ENCODE results near the gene CDK17. TPM values are rescaled to one million over a fixed set of nuclear protein-coding genes. Genes with fewer than 3 reads are reported as not detected.

The CDK17 gene
- total RNA-seq, 1 donor from 2014 or later, result 112 TPM

- Mint-ChIP-seq H3K27me3 (ENCODE audit: unreplicated experiment) (peaks cover 13% of the 10 kb centered on the region), H3K9me3 (ENCODE audit: unreplicated experiment) (no peaks in the 10 kb centered on the region), H3K36me3 (ENCODE audit: low read depth, unreplicated experiment) (no peaks in the 10 kb centered on the region), H3K27ac (ENCODE audit: unreplicated experiment) (peak overlapping the region; percentile 99), H3K4me1 (ENCODE audit: unreplicated experiment) (peaks cover 42% of the 10 kb centered on the region), H3K4me3 (ENCODE audit: unreplicated experiment) (peak overlapping the region; percentile 69)
- TF ChIP-seq, protein P1, sequence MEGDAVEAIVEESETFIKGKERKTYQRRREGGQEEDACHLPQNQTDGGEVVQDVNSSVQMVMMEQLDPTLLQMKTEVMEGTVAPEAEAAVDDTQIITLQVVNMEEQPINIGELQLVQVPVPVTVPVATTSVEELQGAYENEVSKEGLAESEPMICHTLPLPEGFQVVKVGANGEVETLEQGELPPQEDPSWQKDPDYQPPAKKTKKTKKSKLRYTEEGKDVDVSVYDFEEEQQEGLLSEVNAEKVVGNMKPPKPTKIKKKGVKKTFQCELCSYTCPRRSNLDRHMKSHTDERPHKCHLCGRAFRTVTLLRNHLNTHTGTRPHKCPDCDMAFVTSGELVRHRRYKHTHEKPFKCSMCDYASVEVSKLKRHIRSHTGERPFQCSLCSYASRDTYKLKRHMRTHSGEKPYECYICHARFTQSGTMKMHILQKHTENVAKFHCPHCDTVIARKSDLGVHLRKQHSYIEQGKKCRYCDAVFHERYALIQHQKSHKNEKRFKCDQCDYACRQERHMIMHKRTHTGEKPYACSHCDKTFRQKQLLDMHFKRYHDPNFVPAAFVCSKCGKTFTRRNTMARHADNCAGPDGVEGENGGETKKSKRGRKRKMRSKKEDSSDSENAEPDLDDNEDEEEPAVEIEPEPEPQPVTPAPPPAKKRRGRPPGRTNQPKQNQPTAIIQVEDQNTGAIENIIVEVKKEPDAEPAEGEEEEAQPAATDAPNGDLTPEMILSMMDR (IDR thresholded peaks at IDR 0.05; ENCODE audit: unreplicated experiment), result no peak
- DNase-seq (ENCODE audit: low spot score), result no peak
These were observed 44.2 kb upstream of the CDK17 start for GRCh38 chr12:96444399-96444798.

- peak overlapping the region; percentile 92 for H3K27ac Mint-ChIP-seq (ENCODE audit: unreplicated experiment)
These were observed 42.7 kb upstream of the CDK17 start for GRCh38 chr12:96442906-96443305.

DNA sequence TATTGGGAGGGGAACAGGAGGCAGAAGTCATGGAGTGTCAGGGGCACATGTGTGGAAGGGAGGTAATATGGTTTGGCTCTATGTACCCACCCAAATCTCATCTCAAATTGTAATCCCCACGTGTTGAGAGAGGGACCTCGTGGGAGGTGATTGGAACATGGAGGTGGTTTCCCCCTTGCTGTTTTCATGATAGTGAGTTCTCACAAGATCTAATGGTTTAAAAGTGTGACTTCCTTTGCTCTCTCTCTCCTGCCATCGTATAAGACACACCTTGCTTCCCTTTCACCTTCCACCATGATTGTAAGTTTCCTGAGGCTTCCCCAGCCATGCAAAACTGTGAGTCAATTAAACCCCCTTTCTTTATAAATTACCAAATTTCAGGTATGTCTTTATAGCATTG lies 41.6 kb upstream of the CDK17 start:
- Mint-ChIP-seq H3K27ac (ENCODE audit: unreplicated experiment) (no peak overlapping the region), H3K27me3 (ENCODE audit: unreplicated experiment) (peaks cover 13% of the 10 kb centered on the region), H3K4me1 (ENCODE audit: unreplicated experiment) (peaks cover 37% of the 10 kb centered on the region), H3K4me3 (ENCODE audit: unreplicated experiment) (no peak overlapping the region), H3K9me3 (ENCODE audit: unreplicated experiment) (no peaks in the 10 kb centered on the region), H3K36me3 (ENCODE audit: low read depth, unreplicated experiment) (no peaks in the 10 kb centered on the region)
- TF ChIP-seq, protein P1 (IDR thresholded peaks at IDR 0.05; ENCODE audit: unreplicated experiment), result no peak
- DNase-seq (ENCODE audit: low spot score), result no peak

More at GRCh38 chr12:96442906-96443305, 42.7 kb upstream of the CDK17 start:
- TF ChIP-seq, protein P1 (IDR thresholded peaks at IDR 0.05; ENCODE audit: unreplicated experiment), result no peak
- H3K4me1 Mint-ChIP-seq (ENCODE audit: unreplicated experiment), result peaks cover 41% of the 10 kb centered on the region
- peaks cover 13% of the 10 kb centered on the region for H3K27me3 Mint-ChIP-seq (ENCODE audit: unreplicated experiment)
- no peak overlapping the region for H3K4me3 Mint-ChIP-seq (ENCODE audit: unreplicated experiment)
- H3K9me3 Mint-ChIP-seq (ENCODE audit: unreplicated experiment), result no peaks in the 10 kb centered on the region
- DNase-seq (ENCODE audit: low spot score), result no peak
- H3K36me3 Mint-ChIP-seq (ENCODE audit: low read depth, unreplicated experiment), result no peaks in the 10 kb centered on the region

- TF ChIP-seq, protein P1 (IDR thresholded peaks at IDR 0.05; ENCODE audit: unreplicated experiment), result no peak
- Mint-ChIP-seq H3K4me3 (ENCODE audit: unreplicated experiment) (no peak overlapping the region), H3K27me3 (ENCODE audit: unreplicated experiment) (peaks cover 4% of the 10 kb centered on the region), H3K27ac (ENCODE audit: unreplicated experiment) (peak overlapping the region; percentile 82), H3K4me1 (ENCODE audit: unreplicated experiment) (peaks cover 22% of the 10 kb centered on the region), H3K36me3 (ENCODE audit: low read depth, unreplicated experiment) (no peaks in the 10 kb centered on the region), H3K9me3 (ENCODE audit: unreplicated experiment) (no peaks in the 10 kb centered on the region)
- DNase-seq (ENCODE audit: low spot score), result no peak
These were observed 38.1 kb upstream of the CDK17 start for GRCh38 chr12:96438330-96438729.

DNA sequence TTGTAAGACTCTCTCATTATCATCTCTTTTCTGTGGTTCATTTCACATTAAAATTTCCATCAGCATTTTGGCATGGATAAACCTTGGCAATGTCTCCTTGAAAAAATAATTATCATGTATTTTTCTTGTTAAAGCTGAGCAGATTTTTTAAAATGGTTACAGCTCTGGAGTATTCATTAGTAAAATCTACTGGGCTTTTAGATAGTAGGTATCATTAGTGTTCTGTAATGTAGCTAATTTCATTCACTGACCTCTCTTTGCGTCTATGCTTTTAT lies 36.9 kb upstream of the CDK17 start:
- Mint-ChIP-seq H3K9me3 (ENCODE audit: unreplicated experiment) (no peaks in the 10 kb centered on the region), H3K4me3 (ENCODE audit: unreplicated experiment) (no peak overlapping the region), H3K4me1 (ENCODE audit: unreplicated experiment) (peaks cover 16% of the 10 kb centered on the region), H3K27ac (ENCODE audit: unreplicated experiment) (no peak overlapping the region), H3K27me3 (ENCODE audit: unreplicated experiment) (peaks cover 4% of the 10 kb centered on the region), H3K36me3 (ENCODE audit: low read depth, unreplicated experiment) (no peaks in the 10 kb centered on the region)
- no peak for DNase-seq (ENCODE audit: low spot score)
- TF ChIP-seq, protein P1 (IDR thresholded peaks at IDR 0.05; ENCODE audit: unreplicated experiment), result no peak
